Gastrocnemius medialis (tissue), 4 donors: ENCODE measurements around the gene CFHR1. TPM values are rescaled to one million over a fixed set of nuclear protein-coding genes. Genes with fewer than 3 reads are reported as not detected.
"Not testable (repeated sequence)": the region's sequence is repeated elsewhere in the genome, so short reads cannot be mapped to it uniquely, and the experiment has no call there.

Experiments
- ATAC-seq, 2 donors: fragments of 150-250 bp; one replicate each; pipeline ENCODE4 v1.9.1; 2016
- DNase-seq, 2 donors: peaks; one replicate each; pipeline ENCODE4 v3.0.0-alpha.2; 2019
- H3K27ac ChIP-seq, 4 donors: fragments of 200-600 bp; sonication (generic); 1 replicate in 1 of 4; 2 replicates in 3 of 4; pipeline ENCODE4 v1.5.1; 2016 to 2018; ENCODE audit warnings: mild to moderate bottlenecking in 2 of 4, moderate library complexity in 1 of 4
- H3K27me3 ChIP-seq, 3 donors: fragments of 200-600 bp; sonication (generic) in 2 of 3; 1 replicate in 1 of 3; 2 replicates in 2 of 3; pipeline versions ENCODE4 v1.5.1 to v1.6.0; 2016 to 2019; ENCODE audit warnings: mild to moderate bottlenecking in 1 of 3, moderate library complexity in 1 of 3
- H3K36me3 ChIP-seq, 2 donors: fragments of 200-600 bp; sonication (generic) in 1 of 2; one replicate each; pipeline ENCODE4 v1.5.1; 2017 to 2018
- H3K4me1 ChIP-seq, 2 donors: fragments of 200-600 bp; sonication (generic) in 1 of 2; one replicate each; pipeline ENCODE4 v1.5.1; 2016 to 2017; ENCODE audit warnings: mild to moderate bottlenecking in 2 of 2
- H3K4me3 ChIP-seq, 4 donors: fragments of 200-600 bp; sonication (generic) in 3 of 4; 1 replicate in 1 of 4; 2 replicates in 3 of 4; pipeline ENCODE4 v1.5.1; 2016 to 2019; ENCODE audit warnings: mild to moderate bottlenecking in 2 of 4
- H3K9me3 ChIP-seq, 3 donors: fragments of 200-600 bp; sonication (generic) in 2 of 3; 1 replicate in 1 of 3; 2 replicates in 2 of 3; pipeline ENCODE4 v1.5.1; 2016 to 2019
- CTCF ChIP-seq, 5 experiments: fragments of 450-650 bp in 3 of 5; fragments of 200-600 bp in 2 of 5; sonication (generic) in 2 of 5; IDR thresholded peaks in 4 of 5; conservative IDR thresholded peaks in 1 of 5; 1 replicate in 4 of 5; 2 replicates in 1 of 5; pipeline ENCODE4 v1.5.1; 2016 to 2019; ENCODE audit warnings: antibody characterized with exemption in 5 of 5, mild to moderate bottlenecking in 3 of 5, moderate library complexity in 3 of 5
- POLR2A ChIP-seq, 2 donors: fragments of 450-650 bp; IDR thresholded peaks; one replicate each; pipeline ENCODE4 v1.6.1; 2017; ENCODE audit warnings: antibody characterized with exemption in 2 of 2, mild to moderate bottlenecking in 2 of 2, moderate library complexity in 2 of 2
- in situ Hi-C, 4 donors: fragments of 200-750 bp; cut with MboI; loops; one replicate each; pipeline versions ENCODE4 v1.15.0 to v1.8.0; 2017; ENCODE audit warnings: low sequenced_read_pairs in 4 of 4
- intact Hi-C: fragments of 100-400 bp; cut with DNase I; formaldehyde crosslinking; loops from one replicate; pipeline ENCODE4 v1.15.1; 2023; ENCODE audit warnings: low total_unique reads
- total RNA-seq, 4 donors: library from RNA; depleted of rRNA; stranded (reverse); fragments of >200 nt; gene quantifications; one replicate each; pipeline versions ENCODE4 v1.1.0 to v1.2.3, GENCODE V29; 2016

CFHR1 gene
- total RNA-seq, 4 donors from 2014 or later, result 0.52 to 1.6 TPM; not detected in 2

GRCh38 chr1:196779093-196779492, 40.4 kb upstream of the CFHR1 start:
- in situ Hi-C loops, result no loop called here
- TF ChIP-seq CTCF (IDR thresholded peaks at IDR 0.05 in 4 of 5, conservative IDR thresholded peaks at IDR 0.05 in 1 of 5) (no peak), POLR2A (IDR thresholded peaks at IDR 0.05) (no peak)
- intact Hi-C loops, result no loop called here
- Histone ChIP-seq H3K27me3 (no peaks in the 10 kb centered on the region), H3K36me3 (no peaks in the 10 kb centered on the region), H3K4me3 (no peak overlapping the region), H3K4me1 (no peaks in the 10 kb centered on the region), H3K9me3 (no peaks in the 10 kb centered on the region), H3K27ac (no peak overlapping the region)
- ATAC-seq (no peak), DNase-seq (no peak)

- in situ Hi-C loops, H3K27me3 ChIP-seq, DNase-seq, H3K9me3 ChIP-seq, H3K4me3 ChIP-seq, H3K4me1 ChIP-seq, ATAC-seq, H3K36me3 ChIP-seq, H3K27ac ChIP-seq, intact Hi-C loops: not testable (repeated sequence)
Measured at GRCh38 chr1:196791252-196791651, 28.3 kb upstream of the CFHR1 start.

- H3K36me3 ChIP-seq, H3K27ac ChIP-seq, H3K9me3 ChIP-seq, ATAC-seq, H3K4me3 ChIP-seq, H3K27me3 ChIP-seq, intact Hi-C loops, in situ Hi-C loops, H3K4me1 ChIP-seq, DNase-seq: not testable (repeated sequence)
Measured at GRCh38 chr1:196794103-196794502, 25.4 kb upstream of the CFHR1 start.

- Histone ChIP-seq H3K9me3 (no peaks in the 10 kb centered on the region), H3K36me3 (no peaks in the 10 kb centered on the region), H3K27ac (no peak overlapping the region), H3K4me3 (no peak overlapping the region), H3K27me3 (no peaks in the 10 kb centered on the region), H3K4me1 (no peaks in the 10 kb centered on the region)
- DNase-seq (no peak), ATAC-seq (no peak)
- intact Hi-C loops, result no loop called here
- no peak for TF ChIP-seq POLR2A (IDR thresholded peaks at IDR 0.05)
- TF ChIP-seq CTCF (IDR thresholded peaks at IDR 0.05 in 4 of 5, conservative IDR thresholded peaks at IDR 0.05 in 1 of 5), result no peak
- in situ Hi-C loops, result loop anchor here in 1 of 4 donors (5.0 kb wide), 1 partner anchor 124 kb away; no protein-coding TSS in a partner anchor
Measured at GRCh38 chr1:196797891-196798290, 21.6 kb upstream of the CFHR1 start.

GRCh38 chr1:196801920-196802319, 17.6 kb upstream of the CFHR1 start:
- in situ Hi-C loops, H3K4me1 ChIP-seq, intact Hi-C loops, ATAC-seq, H3K27me3 ChIP-seq, H3K9me3 ChIP-seq, H3K4me3 ChIP-seq, H3K27ac ChIP-seq, DNase-seq, H3K36me3 ChIP-seq: not testable (repeated sequence)

- ATAC-seq (no peak), DNase-seq (no peak)
- Histone ChIP-seq H3K36me3 (no peaks in the 10 kb centered on the region), H3K4me1 (no peaks in the 10 kb centered on the region), H3K4me3 (no peak overlapping the region), H3K27me3 (no peaks in the 10 kb centered on the region), H3K27ac (no peak overlapping the region), H3K9me3 (no peaks in the 10 kb centered on the region)
- intact Hi-C loops, result no loop called here
- TF ChIP-seq CTCF (IDR thresholded peaks at IDR 0.05 in 4 of 5, conservative IDR thresholded peaks at IDR 0.05 in 1 of 5) (no peak), POLR2A (IDR thresholded peaks at IDR 0.05) (no peak)
- in situ Hi-C loops, result no loop called here
Measured at GRCh38 chr1:196808529-196809235, 10.8 kb upstream of the CFHR1 start.

- H3K27me3 ChIP-seq, DNase-seq, H3K9me3 ChIP-seq, ATAC-seq, in situ Hi-C loops, H3K36me3 ChIP-seq, intact Hi-C loops, H3K4me1 ChIP-seq, H3K4me3 ChIP-seq, H3K27ac ChIP-seq: not testable (repeated sequence)
Measured at GRCh38 chr1:196817442-196817841, 2.1 kb upstream of the CFHR1 start.

- in situ Hi-C loops, DNase-seq, H3K9me3 ChIP-seq, H3K36me3 ChIP-seq, H3K4me3 ChIP-seq, intact Hi-C loops, ATAC-seq, H3K4me1 ChIP-seq, H3K27me3 ChIP-seq, H3K27ac ChIP-seq: not testable (repeated sequence)
Measured at GRCh38 chr1:196827860-196828259, 8.3 kb downstream of the CFHR1 start.
